Right atrium auricular region (tissue), 2 donors: ENCODE measurements around the gene PIGU. TPM values are rescaled to one million over a fixed set of nuclear protein-coding genes. Genes with fewer than 3 reads are reported as not detected.

Experiments used
- DNase-seq: peaks from one replicate; pipeline ENCODE4 v3.0.0-alpha.2; 2019; ENCODE audit warnings: low spot score
- H3K27ac ChIP-seq, 2 donors: fragments of 200-600 bp; sonication (generic); 1 replicate in 1 of 2; 2 replicates in 1 of 2; pipeline ENCODE4 v1.5.1; 2016 to 2019
- H3K27me3 ChIP-seq, 2 donors: fragments of 200-600 bp; sonication (generic); one replicate each; pipeline versions ENCODE4 v1.5.1 to v1.6.0; 2017 to 2019
- H3K36me3 ChIP-seq: fragments of 200-600 bp; sonication (generic); one replicate; pipeline ENCODE4 v1.5.1; 2016
- H3K4me1 ChIP-seq, 2 donors: fragments of 200-600 bp; sonication (generic); one replicate each; pipeline versions ENCODE4 v1.5.1 to v1.6.0; 2017 to 2019
- H3K4me3 ChIP-seq, 2 donors: fragments of 200-600 bp; sonication (generic); 1 replicate in 1 of 2; 2 replicates in 1 of 2; pipeline ENCODE4 v1.5.1; 2017 to 2019; ENCODE audit warnings: mild to moderate bottlenecking in 1 of 2, moderate library complexity in 1 of 2
- H3K9me3 ChIP-seq, 2 donors: fragments of 200-600 bp; sonication (generic); one replicate each; pipeline ENCODE4 v1.5.1; 2019
- total RNA-seq, 2 donors: library from RNA; depleted of rRNA; stranded (reverse); fragments of >200 nt; gene quantifications; one replicate each; pipeline ENCODE4 v1.1.0, GENCODE V29; 2016
- TF ChIP-seq, protein P1 (sequence below), 2 donors: fragments of 200-600 bp; sonication (generic); IDR thresholded peaks; one replicate each; pipeline ENCODE4 v1.5.1; 2019; ENCODE audit warnings: antibody characterized with exemption in 2 of 2

PIGU gene
- total RNA-seq, 2 donors from 2014 or later = 16.6 to 17.7 TPM

DNA sequence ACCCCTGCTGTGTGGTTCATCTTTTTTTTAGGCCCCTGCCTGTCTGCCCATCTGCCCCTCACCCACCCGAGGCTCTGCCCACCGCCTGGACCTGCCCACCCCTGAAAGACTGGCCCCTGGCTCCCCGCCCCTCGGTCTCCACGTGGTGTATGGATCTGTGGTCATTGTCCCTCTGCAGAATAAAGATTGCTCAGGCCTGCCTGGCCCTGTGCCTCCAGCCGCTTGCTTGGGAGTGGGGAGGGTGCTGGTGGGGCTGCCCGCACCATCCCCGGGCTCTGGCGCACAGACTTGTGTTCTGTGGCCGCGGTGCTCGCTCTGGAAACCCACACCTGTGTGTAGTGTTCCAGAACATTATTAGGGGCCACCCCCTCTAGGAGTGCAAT is 116.8 kb downstream of the PIGU start:
- H3K4me3 ChIP-seq = no peak overlapping the region

DNA sequence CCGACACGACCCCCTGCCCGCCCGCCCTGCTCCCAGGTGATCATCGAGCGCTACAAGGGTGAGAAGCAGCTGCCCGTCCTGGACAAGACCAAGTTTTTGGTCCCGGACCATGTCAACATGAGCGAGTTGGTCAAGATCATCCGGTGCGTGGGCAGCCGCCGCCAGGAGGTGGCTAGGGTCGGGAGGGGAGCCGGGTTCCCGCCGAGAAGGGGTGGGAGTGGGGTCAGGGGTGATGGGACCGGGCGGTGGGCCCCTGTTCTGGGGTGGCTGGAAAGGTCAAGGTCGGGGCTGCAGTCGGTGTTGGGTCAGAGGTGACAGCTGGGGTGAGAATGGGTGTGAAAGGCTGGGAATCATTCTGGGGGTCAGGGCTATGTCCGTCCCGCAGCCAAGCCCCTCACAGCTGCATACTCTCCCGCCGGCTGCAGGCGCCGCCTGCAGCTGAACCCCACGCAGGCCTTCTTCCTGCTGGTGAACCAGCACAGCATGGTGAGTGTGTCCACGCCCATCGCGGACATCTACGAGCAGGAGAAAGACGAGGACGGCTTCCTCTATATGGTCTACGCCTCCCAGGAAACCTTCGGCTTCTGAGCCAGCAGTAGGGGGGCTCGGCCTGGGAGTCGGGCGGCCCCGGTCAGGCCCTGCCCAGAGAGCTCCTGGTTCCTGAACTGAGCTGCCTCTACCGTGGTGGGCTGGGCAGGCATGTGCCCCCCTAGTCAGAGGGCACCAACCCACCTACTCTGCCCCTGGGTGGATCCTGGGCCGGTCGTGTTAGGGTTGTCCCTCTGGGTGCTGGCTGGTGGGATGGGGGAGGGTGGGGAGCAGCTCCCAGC is 117.4 kb downstream of the PIGU start:
- Histone ChIP-seq H3K36me3 (peaks cover 3% of the 10 kb centered on the region), H3K27ac (peak overlapping the region; percentile 90 to 97), H3K4me3 (peak overlapping the region; percentile 62 to 92), H3K4me1 (peaks cover 0 to 6% of the 10 kb centered on the region in 2 donors), H3K27me3 (no peaks in the 10 kb centered on the region), H3K9me3 (no peaks in the 10 kb centered on the region)
- TF ChIP-seq, protein P1, sequence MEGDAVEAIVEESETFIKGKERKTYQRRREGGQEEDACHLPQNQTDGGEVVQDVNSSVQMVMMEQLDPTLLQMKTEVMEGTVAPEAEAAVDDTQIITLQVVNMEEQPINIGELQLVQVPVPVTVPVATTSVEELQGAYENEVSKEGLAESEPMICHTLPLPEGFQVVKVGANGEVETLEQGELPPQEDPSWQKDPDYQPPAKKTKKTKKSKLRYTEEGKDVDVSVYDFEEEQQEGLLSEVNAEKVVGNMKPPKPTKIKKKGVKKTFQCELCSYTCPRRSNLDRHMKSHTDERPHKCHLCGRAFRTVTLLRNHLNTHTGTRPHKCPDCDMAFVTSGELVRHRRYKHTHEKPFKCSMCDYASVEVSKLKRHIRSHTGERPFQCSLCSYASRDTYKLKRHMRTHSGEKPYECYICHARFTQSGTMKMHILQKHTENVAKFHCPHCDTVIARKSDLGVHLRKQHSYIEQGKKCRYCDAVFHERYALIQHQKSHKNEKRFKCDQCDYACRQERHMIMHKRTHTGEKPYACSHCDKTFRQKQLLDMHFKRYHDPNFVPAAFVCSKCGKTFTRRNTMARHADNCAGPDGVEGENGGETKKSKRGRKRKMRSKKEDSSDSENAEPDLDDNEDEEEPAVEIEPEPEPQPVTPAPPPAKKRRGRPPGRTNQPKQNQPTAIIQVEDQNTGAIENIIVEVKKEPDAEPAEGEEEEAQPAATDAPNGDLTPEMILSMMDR (IDR thresholded peaks at IDR 0.05) = no peak
- DNase-seq = no peak

More for the DNA sequence above, 116.8 kb downstream of the PIGU start:
- TF ChIP-seq, protein P1 (IDR thresholded peaks at IDR 0.05) = no peak
- no peaks in the 10 kb centered on the region for H3K27me3 ChIP-seq
- H3K9me3 ChIP-seq = no peaks in the 10 kb centered on the region
- DNase-seq = no peak
- peak overlapping the region; percentile 90 to 97 for H3K27ac ChIP-seq
- peaks cover 0 to 6% of the 10 kb centered on the region in 2 donors for H3K4me1 ChIP-seq
- H3K36me3 ChIP-seq = peaks cover 3% of the 10 kb centered on the region

DNA sequence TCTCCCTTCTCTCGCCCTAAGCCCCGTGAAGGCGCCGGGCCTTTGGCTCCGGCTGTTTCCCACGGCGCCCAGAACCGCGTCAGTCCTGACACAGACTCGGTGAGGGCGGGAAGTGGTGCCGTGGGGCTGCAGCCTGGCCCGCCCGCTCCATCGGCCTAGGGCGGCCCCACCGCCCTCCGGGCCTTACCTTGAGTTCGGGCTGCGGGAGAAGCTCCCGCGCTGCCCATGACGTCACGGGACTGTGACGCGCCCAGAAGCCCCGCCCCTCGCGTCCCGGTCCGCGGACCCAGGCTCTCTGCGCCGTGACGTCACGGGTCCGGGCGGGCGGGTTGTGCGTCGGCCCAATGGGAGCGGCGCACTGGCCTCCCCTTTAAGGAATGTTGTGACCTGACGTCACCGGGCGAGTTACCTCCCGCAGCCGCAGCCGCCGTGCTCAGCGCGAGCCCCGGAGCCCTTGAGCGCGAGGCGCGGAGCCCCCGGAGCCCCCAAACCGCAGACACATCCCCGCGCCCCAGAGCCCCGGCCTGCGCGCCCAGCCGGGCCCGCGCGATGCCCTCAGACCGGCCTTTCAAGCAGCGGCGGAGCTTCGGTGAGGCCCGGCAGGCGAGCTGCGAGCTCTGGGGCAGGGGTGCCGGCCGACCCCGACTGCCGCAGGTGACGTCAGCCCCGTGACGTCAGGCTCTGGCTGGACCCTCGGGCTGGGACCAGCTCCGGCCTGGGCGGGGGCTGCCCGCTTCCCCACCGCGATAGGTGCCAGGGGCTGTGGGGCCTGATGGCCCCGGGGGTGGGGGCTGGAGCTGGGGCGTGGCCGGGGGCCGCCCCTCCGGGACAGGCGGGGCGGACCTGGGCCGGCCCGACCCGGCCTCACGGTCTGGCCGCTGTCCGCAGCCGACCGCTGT is 118.3 kb downstream of the PIGU start, which contains the start of gene MAP1LC3A:
TSS of gene MAP1LC3A (plus strand) at position 399 of the 899 bp plus-strand sequence. CDS start at position 550, 151 bp downstream.
- Histone ChIP-seq H3K36me3 (peaks cover 3% of the 10 kb centered on the region), H3K4me1 (peaks cover 0 to 6% of the 10 kb centered on the region in 2 donors), H3K4me3 (peak within 1 kb of the TSS; percentile 62 to 92), H3K9me3 (no peaks in the 10 kb centered on the region), H3K27me3 (no peaks in the 10 kb centered on the region), H3K27ac (peak within 1 kb of the TSS; percentile 90 to 97)
- DNase-seq = peak; percentile 97
- TF ChIP-seq, protein P1 (IDR thresholded peaks at IDR 0.05) = no peak

DNA sequence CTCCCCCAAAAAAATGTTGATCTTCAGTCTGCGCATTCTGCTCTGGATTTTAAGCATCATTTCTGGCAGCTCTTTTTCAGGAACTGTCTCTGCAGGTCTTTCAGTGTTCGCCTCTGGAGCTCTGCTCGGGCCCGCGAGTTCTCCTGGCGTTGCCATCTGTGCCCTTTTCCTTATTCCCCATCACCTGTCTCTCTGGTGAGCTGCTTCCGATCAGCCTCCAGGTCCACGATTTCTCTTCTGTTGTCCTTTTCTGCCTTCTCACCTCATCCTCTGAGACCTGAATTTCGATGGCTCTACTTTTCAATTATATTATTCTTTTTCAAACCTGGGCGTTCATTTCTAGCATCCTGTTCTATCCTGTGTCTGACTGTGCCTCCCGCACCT is 119.0 kb downstream of the PIGU start:
- Histone ChIP-seq H3K36me3 (peaks cover 3% of the 10 kb centered on the region), H3K4me3 (peak overlapping the region; percentile 62 to 92), H3K27me3 (no peaks in the 10 kb centered on the region), H3K4me1 (peaks cover 0 to 6% of the 10 kb centered on the region in 2 donors), H3K9me3 (no peaks in the 10 kb centered on the region), H3K27ac (peak overlapping the region; percentile 90 to 97)
- TF ChIP-seq, protein P1 (IDR thresholded peaks at IDR 0.05) = no peak
- no peak for DNase-seq

DNA sequence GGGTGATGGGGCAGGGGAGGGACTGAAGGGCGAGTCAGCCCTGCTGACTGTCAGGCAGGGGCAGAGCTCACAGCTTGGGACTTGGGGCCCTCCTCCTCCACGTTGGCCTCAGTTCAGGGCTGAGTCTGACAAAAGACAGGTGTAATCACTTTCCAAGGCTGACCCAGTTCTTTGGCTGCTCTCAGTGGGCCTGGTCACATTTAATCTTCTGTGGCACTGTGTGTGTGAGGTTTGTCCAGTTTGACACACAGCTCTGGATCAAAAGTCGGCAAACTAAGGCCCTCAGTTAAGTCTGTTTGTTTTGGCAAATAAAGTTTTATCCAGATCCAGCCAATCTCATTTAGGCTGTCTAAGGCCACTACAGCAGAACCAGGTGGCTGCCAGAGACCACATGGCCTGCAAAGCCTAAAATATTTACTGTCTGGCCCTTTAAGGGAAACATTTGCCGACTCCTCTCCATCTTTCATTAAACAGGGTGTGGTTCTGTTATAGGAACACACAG is 123.5 kb downstream of the PIGU start:
- no peaks in the 10 kb centered on the region for H3K27me3 ChIP-seq
- no peak for DNase-seq
- TF ChIP-seq, protein P1 (IDR thresholded peaks at IDR 0.05) = no peak
- no peaks in the 10 kb centered on the region for H3K36me3 ChIP-seq
- no peak overlapping the region for H3K4me3 ChIP-seq
- no peaks in the 10 kb centered on the region for H3K9me3 ChIP-seq
- H3K27ac ChIP-seq = peak overlapping the region in 1 of 2 donors; percentile 22
- H3K4me1 ChIP-seq = peaks cover 0 to 6% of the 10 kb centered on the region in 2 donors
